SK-N-SH treated with all-trans-retinoic acid at 6 μM for 48 hours (cell line): ENCODE data around the gene FLYWCH2.

Experiments
- ATAC-seq: fragments of 200-7000 bp; cut with Tn5 transposase; 3 replicates; pipeline ENCODE4 v1.9.1; 2020; ENCODE audit warnings: mild to moderate bottlenecking, moderate library complexity
- ARNTL ChIP-seq: fragments of 450-650 bp; formaldehyde crosslinking; IDR thresholded peaks from 2 replicates; pipeline ENCODE4 v1.5.0; 2020; ENCODE audit warnings: low read depth, mild to moderate bottlenecking, moderate library complexity, borderline replicate concordance
- BACH2 ChIP-seq: fragments of 250-450 bp; sonication (Bioruptor Pico); IDR thresholded peaks from 2 replicates; pipeline ENCODE4 v1.9.0; 2021; ENCODE audit warnings: mild to moderate bottlenecking, borderline replicate concordance
- CREB5 ChIP-seq: fragments of 250-450 bp; sonication (Bioruptor Pico); IDR thresholded peaks from 2 replicates; pipeline ENCODE4 v1.5.1; 2020; ENCODE audit warnings: low read depth, mild to moderate bottlenecking, moderate library complexity
- CSDC2 ChIP-seq: fragments of 250-450 bp; sonication (Bioruptor Pico); IDR thresholded peaks from 2 replicates; pipeline ENCODE4 v1.5.0; 2020; ENCODE audit warnings: mild to moderate bottlenecking, moderate library complexity
- CSRNP3 ChIP-seq: fragments of 250-450 bp; sonication (Bioruptor Pico); IDR thresholded peaks from 2 replicates; pipeline ENCODE4 v1.5.1; 2021; ENCODE audit warnings: mild to moderate bottlenecking, moderate library complexity
- ESRRG ChIP-seq: fragments of 250-450 bp; sonication (Bioruptor Pico); IDR thresholded peaks from 2 replicates; pipeline ENCODE4 v1.6.1; 2021; ENCODE audit warnings: mild to moderate bottlenecking
- GLIS3 ChIP-seq: fragments of 250-450 bp; sonication (Bioruptor Pico); IDR thresholded peaks from 2 replicates; pipeline ENCODE4 v1.5.0; 2020; ENCODE audit warnings: mild to moderate bottlenecking, moderate library complexity
- OSR1 ChIP-seq: fragments of 250-450 bp; sonication (Bioruptor Pico); IDR thresholded peaks from 2 replicates; pipeline ENCODE4 v1.8.0; 2022; ENCODE audit warnings: moderate library complexity, mild to moderate bottlenecking, inconsistent platforms
- POU6F1 ChIP-seq: fragments of 250-450 bp; sonication (Bioruptor Pico); IDR thresholded peaks from 2 replicates; pipeline ENCODE4 v1.8.0; 2021; ENCODE audit warnings: low read depth, mild to moderate bottlenecking, moderate library complexity, borderline replicate concordance
- PPARA ChIP-seq: fragments of 250-450 bp; sonication (Bioruptor Pico); IDR thresholded peaks from 2 replicates; pipeline ENCODE4 v1.5.0; 2020; ENCODE audit warnings: mild to moderate bottlenecking, borderline replicate concordance
- RARB ChIP-seq: fragments of 250-450 bp; sonication (Bioruptor Pico); IDR thresholded peaks from 2 replicates; pipeline ENCODE4 v1.8.0; 2021; ENCODE audit warnings: mild to moderate bottlenecking, moderate library complexity
- TCF4 ChIP-seq: fragments of 250-450 bp; sonication (Bioruptor Pico); IDR thresholded peaks from 2 replicates; pipeline ENCODE4 v1.8.0; 2021; ENCODE audit warnings: mild to moderate bottlenecking, moderate library complexity, borderline replicate concordance
- TOX ChIP-seq: fragments of 250-450 bp; sonication (Bioruptor Pico); IDR thresholded peaks from 2 replicates; pipeline ENCODE4 v1.8.0; 2021; ENCODE audit warnings: mild to moderate bottlenecking, moderate library complexity, borderline replicate concordance
- TSHZ2 ChIP-seq: fragments of 250-450 bp; sonication (Bioruptor Pico); IDR thresholded peaks from 2 replicates; pipeline ENCODE4 v1.5.0; 2020; ENCODE audit warnings: mild to moderate bottlenecking, moderate library complexity
- ZFP30 ChIP-seq: fragments of 450-650 bp; formaldehyde crosslinking; IDR thresholded peaks from 2 replicates; pipeline ENCODE4 v1.5.0; 2022; ENCODE audit warnings: mild to moderate bottlenecking, moderate library complexity
- ZNF565 ChIP-seq: fragments of 450-650 bp; formaldehyde crosslinking; conservative IDR thresholded peaks from 2 replicates; pipeline ENCODE4 v1.5.0; 2020; ENCODE audit warnings: low read depth, mild to moderate bottlenecking, moderate library complexity
- ZNF70 ChIP-seq: fragments of 450-650 bp; formaldehyde crosslinking; IDR thresholded peaks from 2 replicates; pipeline ENCODE4 v1.5.0; 2020; ENCODE audit warnings: mild to moderate bottlenecking, moderate library complexity
- ZNF8 ChIP-seq: fragments of 450-650 bp; formaldehyde crosslinking; IDR thresholded peaks from 2 replicates; pipeline ENCODE4 v1.5.0; 2020; ENCODE audit warnings: mild to moderate bottlenecking, moderate library complexity

Gene FLYWCH2

GRCh38 chr16:2879854-2880508 is 3.0 kb upstream of the FLYWCH2 start:
- TF ChIP-seq OSR1 (CRISPR knock-in tag): no peak
- TF ChIP-seq TOX: no peak
- no peak for TF ChIP-seq TSHZ2
- no peak for TF ChIP-seq CSDC2 (CRISPR knock-in tag)
- TF ChIP-seq CSRNP3 (CRISPR knock-in tag): no peak
- TF ChIP-seq ZNF565 (CRISPR knock-in tag): no peak
- no peak for TF ChIP-seq ARNTL
- TF ChIP-seq RARB (CRISPR knock-in tag): no peak
- no peak for TF ChIP-seq ZFP30 (CRISPR knock-in tag)
- no peak for TF ChIP-seq ZNF8
- no peak for TF ChIP-seq TCF4 (CRISPR knock-in tag)
- TF ChIP-seq ESRRG (CRISPR knock-in tag): no peak
- TF ChIP-seq POU6F1 (CRISPR knock-in tag): no peak
- TF ChIP-seq BACH2 (CRISPR knock-in tag): no peak
- no peak for TF ChIP-seq PPARA (CRISPR knock-in tag)
- TF ChIP-seq ZNF70 (CRISPR knock-in tag): no peak

GRCh38 chr16:2881783-2882649 is 999 bp upstream of the FLYWCH2 start:
- peak; percentile 43 for ATAC-seq

More at GRCh38 chr16:2879854-2880508, 3.0 kb upstream of the FLYWCH2 start:
- no peak for ATAC-seq

More at GRCh38 chr16:2881783-2882649, 999 bp upstream of the FLYWCH2 start:
- no peak for TF ChIP-seq ESRRG (CRISPR knock-in tag)
- TF ChIP-seq CSDC2 (CRISPR knock-in tag): no peak
- TF ChIP-seq POU6F1 (CRISPR knock-in tag): no peak
- no peak for TF ChIP-seq CSRNP3 (CRISPR knock-in tag)
- no peak for TF ChIP-seq ARNTL
- TF ChIP-seq ZNF8: no peak
- TF ChIP-seq CREB5 (CRISPR knock-in tag): no peak
- no peak for TF ChIP-seq GLIS3 (CRISPR knock-in tag)
- TF ChIP-seq RARB (CRISPR knock-in tag): no peak
